ENCODE results near the gene CHERP. TPM values are rescaled to one million over a fixed set of nuclear protein-coding genes. Genes with fewer than 3 reads are reported as not detected.

The CHERP gene
- total and polyA plus RNA-seq, 2 of the 13 experiments (the other 11 are each of a cell fraction or from before 2014, with no cell fraction given) = 4.3 to 5.4 TPM

- TF ChIP-seq PCBP1 (IDR thresholded peaks at IDR 0.05; ENCODE audit: borderline replicate concordance, low read depth, low read length) (0 out of 2 replicates have a peak, but pooled peaks have one; percentile 68), NFE2L2 (IDR thresholded peaks at IDR 0.05; ENCODE audit: low read length) (no peak), ZBTB46 (CRISPR knock-in tag; IDR thresholded peaks at IDR 0.05; ENCODE audit: borderline replicate concordance) (no peak), ZNF275 (CRISPR knock-in tag; IDR thresholded peaks at IDR 0.05; ENCODE audit: borderline replicate concordance) (peak; percentile 47; the same call in 1 of the 2 replicates), NPAS2 (CRISPR knock-in tag; IDR thresholded peaks at IDR 0.05; ENCODE audit: borderline replicate concordance) (no peak), ISX (CRISPR knock-in tag; conservative IDR thresholded peaks at IDR 0.05) (0 out of 2 replicates have a peak, but pooled peaks have one; percentile 49), ZNF326 (CRISPR knock-in tag; IDR thresholded peaks at IDR 0.05; ENCODE audit: borderline replicate concordance) (no peak), ZNF713 (CRISPR knock-in tag; IDR thresholded peaks at IDR 0.05) (no peak), SMYD3 (CRISPR knock-in tag; IDR thresholded peaks at IDR 0.05) (no peak), PRDM10 (CRISPR knock-in tag; IDR thresholded peaks at IDR 0.05; ENCODE audit: low read depth) (no peak; the same call in 1 of the 2 replicates), MAF1 (CRISPR knock-in tag; IDR thresholded peaks at IDR 0.05; ENCODE audit: borderline replicate concordance) (no peak), ATAD3A (CRISPR knock-in tag; IDR thresholded peaks at IDR 0.05) (no peak), ZNF430 (CRISPR knock-in tag; IDR thresholded peaks at IDR 0.05) (0 out of 2 replicates have a peak, but pooled peaks have one; percentile 61), KMT2A (CRISPR knock-in tag; IDR thresholded peaks at IDR 0.05) (peak; percentile 86), ZNF780A (CRISPR knock-in tag; IDR thresholded peaks at IDR 0.05) (no peak), AGO1 (IDR thresholded peaks at IDR 0.05; ENCODE audit: low read depth, low read length, poor library complexity, severe bottlenecking) (peak; percentile 38), ZNF709 (CRISPR knock-in tag; IDR thresholded peaks at IDR 0.05) (0 out of 2 replicates have a peak, but pooled peaks have one; percentile 48), HOXA9 (CRISPR knock-in tag; IDR thresholded peaks at IDR 0.05; ENCODE audit: borderline replicate concordance) (no peak), MYPOP (CRISPR knock-in tag; IDR thresholded peaks at IDR 0.05) (no peak), PAX8 (CRISPR knock-in tag; IDR thresholded peaks at IDR 0.05; ENCODE audit: borderline replicate concordance) (no peak)
Observed at GRCh38 chr19:16572332-16573211, 30.3 kb upstream of the CHERP start, which contains the start of gene SLC35E1 (continued).

Data from HepG2 (cell line).